HepG2 (cell line): Measurements from ENCODE around the gene VKORC1. TPM values are rescaled to one million over a fixed set of nuclear protein-coding genes. Genes with fewer than 3 reads are reported as not detected.

Experiments
- ARID4A ChIP-seq: sonication (generic); formaldehyde crosslinking; IDR thresholded peaks from 2 replicates; pipeline ENCODE4 v1.5.0; 2020; ENCODE audit warnings: mild to moderate bottlenecking, missing genetic modification reagents, borderline replicate concordance
- ATF7-NPFF ChIP-seq: sonication (generic); formaldehyde crosslinking; IDR thresholded peaks from 2 replicates; pipeline ENCODE4 v1.8.1; 2023; ENCODE audit warnings: mild to moderate bottlenecking, low read depth, missing genetic modification reagents, moderate library complexity
- ATM ChIP-seq: fragments of 450-650 bp; IDR thresholded peaks from 2 replicates; pipeline ENCODE4 v1.7.1; 2017; ENCODE audit warnings: mild to moderate bottlenecking, borderline replicate concordance
- CHD2 ChIP-seq: IDR thresholded peaks from 2 replicates; pipeline ENCODE4 v1.6.1; 2011; ENCODE audit warnings: low read depth, low read length, improper control_type of control experiment
- DNMT1 ChIP-seq: sonication (generic); formaldehyde crosslinking; IDR thresholded peaks from 2 replicates; pipeline ENCODE4 v1.5.1; 2020; ENCODE audit warnings: mild to moderate bottlenecking, missing genetic modification reagents
- DPF2 ChIP-seq: sonication (generic); formaldehyde crosslinking; IDR thresholded peaks from 2 replicates; pipeline ENCODE4 v1.4.0; 2020; ENCODE audit warnings: mild to moderate bottlenecking, low read depth, missing genetic modification reagents, borderline replicate concordance
- EED ChIP-seq: sonication (generic); formaldehyde crosslinking; IDR thresholded peaks from 2 replicates; pipeline ENCODE4 v1.5.0; 2020; ENCODE audit warnings: mild to moderate bottlenecking, missing genetic modification reagents
- FOXA1 ChIP-seq, 2 experiments: fragments of 450-650 bp in 1 of 2; sonication (generic) in 1 of 2; formaldehyde crosslinking in 1 of 2; IDR thresholded peaks; 2 replicates each; pipeline versions ENCODE4 v1.4.0 to v1.6.1; 2016 to 2020; ENCODE audit warnings: missing genetic modification reagents in 1 of 2
- HDAC2 ChIP-seq: sonication (generic); formaldehyde crosslinking; IDR thresholded peaks from 2 replicates; pipeline ENCODE4 v1.4.0; 2020; ENCODE audit warnings: missing genetic modification reagents
- KDM2A ChIP-seq: sonication (generic); formaldehyde crosslinking; IDR thresholded peaks from 2 replicates; pipeline ENCODE4 v1.4.0; 2020; ENCODE audit warnings: low read depth, missing genetic modification reagents, borderline replicate concordance
- RELA ChIP-seq: sonication (generic); formaldehyde crosslinking; IDR thresholded peaks from 2 replicates; pipeline ENCODE4 v1.4.0; 2020; ENCODE audit warnings: missing genetic modification reagents
- RFXANK ChIP-seq: IDR thresholded peaks from 2 replicates; pipeline ENCODE4 v1.6.1; 2016
- SMAD9 ChIP-seq: sonication (generic); formaldehyde crosslinking; IDR thresholded peaks from 2 replicates; pipeline ENCODE4 v1.5.1; 2020; ENCODE audit warnings: mild to moderate bottlenecking, missing genetic modification reagents
- THYN1 ChIP-seq: sonication (generic); formaldehyde crosslinking; IDR thresholded peaks from 2 replicates; pipeline ENCODE4 v1.8.1; 2023; ENCODE audit warnings: low read depth, mild to moderate bottlenecking, moderate library complexity, missing genetic modification reagents, borderline replicate concordance
- YEATS4 ChIP-seq: sonication (generic); formaldehyde crosslinking; IDR thresholded peaks from 2 replicates; pipeline ENCODE4 v1.4.0; 2020; ENCODE audit warnings: missing genetic modification reagents, borderline replicate concordance
- ZKSCAN8 ChIP-seq: IDR thresholded peaks from 2 replicates; pipeline ENCODE4 v1.6.1; 2016; ENCODE audit warnings: borderline replicate concordance, missing genetic modification reagents, missing compliant biosample characterization
- ZNF350 ChIP-seq: sonication (generic); formaldehyde crosslinking; IDR thresholded peaks from 2 replicates; pipeline ENCODE4 v1.4.0; 2020; ENCODE audit warnings: mild to moderate bottlenecking, low read depth, missing genetic modification reagents, borderline replicate concordance
- ZNF543 ChIP-seq: sonication (generic); formaldehyde crosslinking; IDR thresholded peaks from 2 replicates; pipeline ENCODE4 v1.4.0; 2020; ENCODE audit warnings: mild to moderate bottlenecking, missing genetic modification reagents
- ZNF737 ChIP-seq: sonication (generic); formaldehyde crosslinking; IDR thresholded peaks from 2 replicates; pipeline ENCODE4 v1.5.0; 2020; ENCODE audit warnings: missing genetic modification reagents, mild to moderate bottlenecking, borderline replicate concordance
- ZNF83 ChIP-seq: sonication (generic); formaldehyde crosslinking; IDR thresholded peaks from 2 replicates; pipeline ENCODE4 v1.4.0; 2020; ENCODE audit warnings: missing genetic modification reagents, mild to moderate bottlenecking, borderline replicate concordance
- polyA plus RNA-seq, 8 experiments: library from polyadenylated mRNA; depleted of rRNA in 3 of 8; stranded (reverse) in 7 of 8; unstranded in 1 of 8; fragments of >200 nt; fragmentation: Illumina TruSeq in 4 of 8; extraction: Trizol in 4 of 8; gene quantifications; 2 replicates each; pipeline versions ENCODE4 v1.2.1 to v1.2.3, GENCODE V29; 2011 to 2016; ENCODE audit warnings: low read depth in 4 of 8, missing spikeins in 1 of 8, mixed read lengths in 1 of 8; ENCODE audit not compliant: insufficient read depth in 1 of 8
- total RNA-seq, 5 experiments: library from RNA; depleted of rRNA; stranded (reverse); fragments of >200 nt; fragmentation: Illumina TruSeq; extraction: Trizol; gene quantifications; 2 replicates each; pipeline ENCODE4 v1.2.3, GENCODE V29; 2016; ENCODE audit warnings: low read depth in 1 of 5
- TF ChIP-seq, protein P1 (sequence below): sonication (generic); formaldehyde crosslinking; conservative IDR thresholded peaks from 2 replicates; pipeline ENCODE4 v1.8.1; 2023; ENCODE audit warnings: missing genetic modification reagents
- TF ChIP-seq, protein P2 (sequence below): sonication (generic); formaldehyde crosslinking; IDR thresholded peaks from 2 replicates; pipeline ENCODE4 v1.5.0; 2020; ENCODE audit warnings: mild to moderate bottlenecking, missing genetic modification reagents
- TF ChIP-seq, protein P3 (sequence below): sonication (generic); formaldehyde crosslinking; IDR thresholded peaks from 2 replicates; pipeline ENCODE4 v1.4.0; 2020; ENCODE audit warnings: low read depth, mild to moderate bottlenecking, missing genetic modification reagents

Gene VKORC1
- total and polyA plus RNA-seq, 2 of the 13 experiments (the other 11 are each of a cell fraction or from before 2014, with no cell fraction given): 141 to 615 TPM

DNA sequence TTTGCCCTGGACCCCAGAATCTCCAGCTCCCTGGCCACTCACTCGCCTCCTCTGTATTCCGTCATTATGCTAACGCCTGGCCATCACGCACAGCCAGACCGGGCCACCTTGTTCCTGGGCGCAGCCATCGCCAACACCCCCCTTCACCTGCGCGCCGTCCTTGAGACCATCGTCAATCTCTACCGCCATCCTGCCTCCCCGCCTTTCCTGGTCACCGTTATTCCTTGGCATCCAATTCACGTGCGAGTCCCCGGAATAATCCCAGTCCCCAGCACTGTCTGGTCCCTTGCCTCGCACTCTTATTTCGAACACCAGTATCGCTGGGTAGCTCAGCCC is 541 bp downstream of the VKORC1 start (continued):
- TF ChIP-seq, protein P1, sequence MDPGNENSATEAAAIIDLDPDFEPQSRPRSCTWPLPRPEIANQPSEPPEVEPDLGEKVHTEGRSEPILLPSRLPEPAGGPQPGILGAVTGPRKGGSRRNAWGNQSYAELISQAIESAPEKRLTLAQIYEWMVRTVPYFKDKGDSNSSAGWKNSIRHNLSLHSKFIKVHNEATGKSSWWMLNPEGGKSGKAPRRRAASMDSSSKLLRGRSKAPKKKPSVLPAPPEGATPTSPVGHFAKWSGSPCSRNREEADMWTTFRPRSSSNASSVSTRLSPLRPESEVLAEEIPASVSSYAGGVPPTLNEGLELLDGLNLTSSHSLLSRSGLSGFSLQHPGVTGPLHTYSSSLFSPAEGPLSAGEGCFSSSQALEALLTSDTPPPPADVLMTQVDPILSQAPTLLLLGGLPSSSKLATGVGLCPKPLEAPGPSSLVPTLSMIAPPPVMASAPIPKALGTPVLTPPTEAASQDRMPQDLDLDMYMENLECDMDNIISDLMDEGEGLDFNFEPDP (CRISPR knock-in tag): no peak
- TF ChIP-seq ZNF737 (CRISPR knock-in tag) (no peak), SMAD9 (CRISPR knock-in tag) (no peak), ZNF350 (CRISPR knock-in tag) (no peak), ATF7-NPFF (CRISPR knock-in tag) (no peak), EED (CRISPR knock-in tag) (no peak), ZNF543 (no peak), DNMT1 (CRISPR knock-in tag) (no peak), ZNF83 (0 out of 2 replicates have a peak, but pooled peaks have one; percentile 38), ARID4A (CRISPR knock-in tag) (no peak), KDM2A (no peak; the same call in 1 of the 2 replicates), RFXANK (CRISPR knock-in tag) (no peak), ATM (no peak), HDAC2 (CRISPR knock-in tag) (no peak), RELA (no peak), ZKSCAN8 (CRISPR knock-in tag) (no peak), THYN1 (CRISPR knock-in tag) (no peak), FOXA1 (IDR thresholded peaks at IDR 0.05) (no peak), FOXA1 (CRISPR knock-in tag; IDR thresholded peaks at IDR 0.05) (no peak), DPF2 (0 out of 2 replicates have a peak, but pooled peaks have one; percentile 16), YEATS4 (no peak; the same call in 1 of the 2 replicates), CHD2 (no peak)
- TF ChIP-seq, protein P2, sequence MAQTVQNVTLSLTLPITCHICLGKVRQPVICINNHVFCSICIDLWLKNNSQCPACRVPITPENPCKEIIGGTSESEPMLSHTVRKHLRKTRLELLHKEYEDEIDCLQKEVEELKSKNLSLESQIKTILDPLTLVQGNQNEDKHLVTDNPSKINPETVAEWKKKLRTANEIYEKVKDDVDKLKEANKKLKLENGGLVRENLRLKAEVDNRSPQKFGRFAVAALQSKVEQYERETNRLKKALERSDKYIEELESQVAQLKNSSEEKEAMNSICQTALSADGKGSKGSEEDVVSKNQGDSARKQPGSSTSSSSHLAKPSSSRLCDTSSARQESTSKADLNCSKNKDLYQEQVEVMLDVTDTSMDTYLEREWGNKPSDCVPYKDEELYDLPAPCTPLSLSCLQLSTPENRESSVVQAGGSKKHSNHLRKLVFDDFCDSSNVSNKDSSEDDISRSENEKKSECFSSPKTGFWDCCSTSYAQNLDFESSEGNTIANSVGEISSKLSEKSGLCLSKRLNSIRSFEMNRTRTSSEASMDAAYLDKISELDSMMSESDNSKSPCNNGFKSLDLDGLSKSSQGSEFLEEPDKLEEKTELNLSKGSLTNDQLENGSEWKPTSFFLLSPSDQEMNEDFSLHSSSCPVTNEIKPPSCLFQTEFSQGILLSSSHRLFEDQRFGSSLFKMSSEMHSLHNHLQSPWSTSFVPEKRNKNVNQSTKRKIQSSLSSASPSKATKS (CRISPR knock-in tag): no peak
- TF ChIP-seq, protein P3, sequence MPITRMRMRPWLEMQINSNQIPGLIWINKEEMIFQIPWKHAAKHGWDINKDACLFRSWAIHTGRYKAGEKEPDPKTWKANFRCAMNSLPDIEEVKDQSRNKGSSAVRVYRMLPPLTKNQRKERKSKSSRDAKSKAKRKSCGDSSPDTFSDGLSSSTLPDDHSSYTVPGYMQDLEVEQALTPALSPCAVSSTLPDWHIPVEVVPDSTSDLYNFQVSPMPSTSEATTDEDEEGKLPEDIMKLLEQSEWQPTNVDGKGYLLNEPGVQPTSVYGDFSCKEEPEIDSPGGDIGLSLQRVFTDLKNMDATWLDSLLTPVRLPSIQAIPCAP (CRISPR knock-in tag): no peak
